HCT116 (cell line): ENCODE data around the gene NCAPG2. TPM values are rescaled to one million over a fixed set of nuclear protein-coding genes. Genes with fewer than 3 reads are reported as not detected.

Source experiments
- ATAC-seq: fragments of 200-7000 bp; cut with Tn5 transposase; 2 replicates; pipeline ENCODE4 v1.9.1; 2020; ENCODE audit warnings: mild to moderate bottlenecking, moderate library complexity
- BruUV-seq: library from RNA; stranded (reverse); fragments of 400-500 nt; replicated peaks from 2 replicates; lab custom pipeline; 2021; lab: Mats Ljungman, UMichigan
- CTCF ChIA-PET: fragments of 300-600 bp; sonication (Branson Sonifier 250); formaldehyde crosslinking; loops from one replicate; lab custom pipeline; 2021; ENCODE audit warnings: antibody characterized with exemption; lab: Charles Lee
- POLR2A ChIA-PET: fragments of 300-600, 350-600 bp; sonication (Branson Sonifier 250); formaldehyde crosslinking; loops from one replicate; lab custom pipeline; 2021; ENCODE audit warnings: antibody characterized with exemption; lab: Charles Lee
- RAD21 ChIA-PET, 2 experiments: fragments of 300-600 bp; sonication (Branson Sonifier 250); formaldehyde crosslinking; loops; one replicate each; lab custom pipeline; 2023; ENCODE audit warnings: low total read pairs in 2 of 2; ENCODE audit not compliant: uncharacterized antibody in 2 of 2, unreplicated experiment in 2 of 2, low non-redundant PET in 1 of 2; lab: Charles Lee
- DNase-seq: peaks from one replicate; pipeline ENCODE4 v3.0.0-alpha.2; 2010; ENCODE audit warnings: low read depth, low spot score
- H2AFZ ChIP-seq: fragments of 200-600 bp; shearing (Covaris generic), sonication (generic); 2 replicates; pipeline ENCODE4 v1.6.1; 2017; ENCODE audit warnings: low read depth, mixed run types, mixed read lengths, antibody characterized with exemption, low read length; ENCODE audit not compliant: poor library complexity, severe bottlenecking
- H3K27ac ChIP-seq: 2 replicates; pipeline ENCODE4 v1.5.1; 2012; ENCODE audit warnings: low read depth, low read length
- H3K27me3 ChIP-seq: fragments of 200-600 bp; sonication (generic); 2 replicates; pipeline ENCODE4 v1.6.1; 2016; ENCODE audit warnings: mixed run types, low read length, mixed read lengths; ENCODE audit not compliant: insufficient read depth
- H3K36me3 ChIP-seq, 2 experiments: fragments of 200-500 bp in 1 of 2; fragments of 200-600 bp in 1 of 2; sonication (Bioruptor generic) in 1 of 2; sonication (generic) in 1 of 2; 2 replicates each; pipeline versions ENCODE4 v1.5.1 to v1.6.1; 2014 to 2016; ENCODE audit warnings: low read length in 2 of 2, inconsistent platforms in 1 of 2, mixed read lengths in 1 of 2, mixed run types in 1 of 2; ENCODE audit not compliant: insufficient read depth in 2 of 2, control insufficient read depth in 1 of 2
- H3K4me1 ChIP-seq, 2 experiments: fragments of 200-600 bp in 1 of 2; sonication (generic) in 1 of 2; 2 replicates each; pipeline versions ENCODE4 v1.5.1 to v1.6.1; 2012 to 2017; ENCODE audit warnings: low read length in 2 of 2, inconsistent platforms in 1 of 2, mild to moderate bottlenecking in 1 of 2, mixed read lengths in 1 of 2, mixed run types in 1 of 2, moderate library complexity in 1 of 2; ENCODE audit not compliant: insufficient read depth in 2 of 2, control insufficient read depth in 1 of 2
- H3K4me2 ChIP-seq: fragments of 200-600 bp; sonication (generic); 2 replicates; pipeline ENCODE4 v1.6.1; 2017; ENCODE audit warnings: mixed run types, low read length, mixed read lengths
- H3K4me3 ChIP-seq, 2 experiments: fragments of 200-600 bp in 1 of 2; sonication (generic) in 1 of 2; replicated peaks in 1 of 2; 2 replicates each; pipeline ENCODE4 v1.5.1; 2011 to 2016; ENCODE audit warnings: low read length in 2 of 2, control low read depth in 1 of 2, low read depth in 1 of 2, mild to moderate bottlenecking in 1 of 2, mixed read lengths in 1 of 2, mixed run types in 1 of 2
- H3K79me2 ChIP-seq: fragments of 200-600 bp; sonication (generic); 2 replicates; pipeline ENCODE4 v1.6.1; 2017; ENCODE audit warnings: mild to moderate bottlenecking, mixed run types, low read length, moderate library complexity, mixed read lengths; ENCODE audit not compliant: insufficient read depth
- H3K9ac ChIP-seq: fragments of 200-600 bp; sonication (generic); 2 replicates; pipeline ENCODE4 v1.6.1; 2016; ENCODE audit warnings: low read length, mixed read lengths
- H3K9me2 ChIP-seq: fragments of 200-600 bp; sonication (generic), shearing (Covaris generic); 2 replicates; pipeline ENCODE4 v1.6.1; 2017; ENCODE audit warnings: mixed run types, mild to moderate bottlenecking, moderate library complexity; ENCODE audit not compliant: insufficient read depth
- H3K9me3 ChIP-seq, 2 experiments: fragments of 200-500 bp in 1 of 2; fragments of 200-600 bp in 1 of 2; sonication (Bioruptor generic) in 1 of 2; sonication (generic) in 1 of 2; 2 replicates each; pipeline ENCODE4 v1.6.1; 2014 to 2017; ENCODE audit warnings: low read length in 2 of 2, mixed read lengths in 2 of 2, inconsistent platforms in 1 of 2, low read depth in 1 of 2, mild to moderate bottlenecking in 1 of 2, mixed run types in 1 of 2, moderate library complexity in 1 of 2; ENCODE audit not compliant: control insufficient read depth in 1 of 2, insufficient read depth in 1 of 2
- H4K20me1 ChIP-seq: fragments of 200-600 bp; sonication (generic), shearing (Covaris generic); 2 replicates; pipeline ENCODE4 v1.6.1; 2017; ENCODE audit warnings: mixed run types, mild to moderate bottlenecking, moderate library complexity; ENCODE audit not compliant: insufficient read depth
- ATF3 ChIP-seq: IDR thresholded peaks from 2 replicates; pipeline ENCODE4 v1.6.1; 2012
- CBX3 ChIP-seq: IDR thresholded peaks from 2 replicates; pipeline ENCODE4 v1.6.1; 2012; ENCODE audit warnings: low read depth
- ELF1 ChIP-seq: IDR thresholded peaks from 2 replicates; pipeline ENCODE4 v1.6.1; 2012; ENCODE audit warnings: low read depth, borderline replicate concordance
- FOSL1 ChIP-seq: IDR thresholded peaks from 2 replicates; pipeline ENCODE4 v1.6.1; 2012; ENCODE audit warnings: low read depth
- JUND ChIP-seq: IDR thresholded peaks from 2 replicates; pipeline ENCODE4 v1.6.1; 2012
- POLR2A ChIP-seq: IDR thresholded peaks from 2 replicates; pipeline ENCODE4 v1.7.0; 2011; ENCODE audit warnings: borderline replicate concordance; ENCODE audit not compliant: insufficient read depth, insufficient read length; ENCODE audit errors: extremely low read depth
- POLR2AphosphoS5 ChIP-seq: IDR thresholded peaks from 2 replicates; pipeline ENCODE4 v1.6.1; 2011; ENCODE audit warnings: mild to moderate bottlenecking, low read depth, low read length, moderate library complexity
- SP1 ChIP-seq: IDR thresholded peaks from 2 replicates; pipeline ENCODE4 v1.6.1; 2012; ENCODE audit warnings: low read depth
- SRF ChIP-seq: IDR thresholded peaks from 2 replicates; pipeline ENCODE4 v1.6.1; 2012; ENCODE audit warnings: low read depth
- TCF7L2 ChIP-seq: IDR thresholded peaks from 2 replicates; pipeline ENCODE4 v1.7.0; 2011; ENCODE audit warnings: borderline replicate concordance, inconsistent platforms; ENCODE audit not compliant: insufficient read depth, insufficient read length; ENCODE audit errors: extremely low read depth
- ZBTB33 ChIP-seq: IDR thresholded peaks from 2 replicates; pipeline ENCODE4 v1.6.1; 2011; ENCODE audit warnings: mild to moderate bottlenecking, low read length, moderate library complexity; ENCODE audit not compliant: insufficient replicate concordance; ENCODE audit errors: extremely low read depth
- ZNF274 ChIP-seq: fragments of 200-500 bp; sonication (Bioruptor generic); IDR thresholded peaks from 2 replicates; pipeline ENCODE4 v1.6.1; 2014; ENCODE audit warnings: mild to moderate bottlenecking, low read depth, low read length, inconsistent platforms
- intact Hi-C: fragments of 100-400 bp; cut with micrococcal nuclease; formaldehyde crosslinking; loops from 2 replicates; pipeline ENCODE4 v1.10.0; 2022
- total RNA-seq: library from RNA; stranded (reverse); gene quantifications from one replicate; pipeline ENCODE4 v1.2.1, GENCODE V29; 2021; ENCODE audit not compliant: unreplicated experiment
- TF ChIP-seq, protein P1 (sequence below): IDR thresholded peaks from 2 replicates; pipeline ENCODE4 v1.6.1; 2012

The NCAPG2 gene
- total RNA-seq, 1 experiment from 2014 or later: 73.1 TPM

GRCh38 chr7:158727690-158728089, 23.1 kb upstream of the NCAPG2 start (continued):
- TF ChIP-seq ZBTB33: no peak
- no peak for TF ChIP-seq CBX3
- TF ChIP-seq POLR2A: no peak
- TF ChIP-seq ELF1: no peak
- TF ChIP-seq SP1: no peak
- no peak for TF ChIP-seq POLR2AphosphoS5
- TF ChIP-seq, protein P1, sequence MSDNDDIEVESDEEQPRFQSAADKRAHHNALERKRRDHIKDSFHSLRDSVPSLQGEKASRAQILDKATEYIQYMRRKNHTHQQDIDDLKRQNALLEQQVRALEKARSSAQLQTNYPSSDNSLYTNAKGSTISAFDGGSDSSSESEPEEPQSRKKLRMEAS: no peak
- TF ChIP-seq ATF3: no peak
- no peak for TF ChIP-seq SRF

DNA sequence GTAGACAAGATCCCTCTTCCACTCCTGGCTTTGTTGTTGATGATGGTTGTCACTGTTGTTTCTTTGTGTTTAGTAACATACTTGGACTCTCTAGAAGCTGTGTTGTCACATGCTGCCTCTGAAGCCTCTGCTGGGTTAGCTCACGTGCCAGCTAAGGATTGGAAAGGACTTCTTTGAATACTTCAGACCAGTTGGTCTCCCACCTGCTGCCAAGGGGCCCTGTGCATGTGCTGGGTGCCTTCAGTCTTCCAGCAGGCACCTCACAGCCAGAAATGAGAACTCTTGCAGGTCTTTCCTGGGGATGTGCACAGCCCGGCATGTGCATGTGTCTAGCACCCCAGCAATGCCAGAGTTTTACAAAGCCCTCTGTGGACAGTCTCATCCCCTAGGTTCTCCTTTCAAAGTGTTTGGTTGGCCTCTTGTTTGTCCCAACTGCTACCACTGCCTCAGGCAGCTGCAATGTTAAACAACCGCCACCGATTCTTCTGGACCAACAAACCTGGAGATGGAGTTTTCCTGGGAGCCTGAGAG, 21.7 kb upstream of the NCAPG2 start:
- no TSS peak for BruUV-seq
- Histone ChIP-seq H3K4me2 (no peak overlapping the region), H3K36me3 (peaks cover 0 to 3% of the 10 kb centered on the region in 2 experiments; a peak in 1 of 4 replicates), H3K9ac (no peak overlapping the region), H3K79me2 (no peaks in the 10 kb centered on the region), H3K27me3 (no peaks in the 10 kb centered on the region), H3K27ac (no peak overlapping the region), H3K4me3 (no peak overlapping the region), H3K4me1 (no peaks in the 10 kb centered on the region), H3K9me2 (no peaks in the 10 kb centered on the region), H4K20me1 (no peaks in the 10 kb centered on the region), H2AFZ (no peak overlapping the region), H3K9me3 (no peaks in the 10 kb centered on the region)
- CTCF ChIA-PET: no interaction called here
- POLR2A ChIA-PET: interaction anchor here (0.7 kb wide), 1 partner anchor 17 kb away, joined by 3 read pairs; no protein-coding TSS in a partner anchor
- intact Hi-C loops: no loop called here
- DNase-seq: no peak
- RAD21 ChIA-PET: no interaction called here
- ATAC-seq: no peak
- no peak for TF ChIP-seq ZNF274
- no peak for TF ChIP-seq FOSL1
- TF ChIP-seq JUND: no peak
- no peak for TF ChIP-seq TCF7L2
